HG02973 (cell line): ENCODE data around the gene PAN2.
A peak's percentile ranks its signal among the peaks of the same experiment; 100 is the strongest.

Experiments used
- ATAC-seq: cut with Tn5 transposase; IDR thresholded peaks from one replicate; pipeline ENCODE4 v1.9.1; 2021; ENCODE audit warnings: moderate library complexity; ENCODE audit not compliant: unreplicated experiment

Gene PAN2, protein sequence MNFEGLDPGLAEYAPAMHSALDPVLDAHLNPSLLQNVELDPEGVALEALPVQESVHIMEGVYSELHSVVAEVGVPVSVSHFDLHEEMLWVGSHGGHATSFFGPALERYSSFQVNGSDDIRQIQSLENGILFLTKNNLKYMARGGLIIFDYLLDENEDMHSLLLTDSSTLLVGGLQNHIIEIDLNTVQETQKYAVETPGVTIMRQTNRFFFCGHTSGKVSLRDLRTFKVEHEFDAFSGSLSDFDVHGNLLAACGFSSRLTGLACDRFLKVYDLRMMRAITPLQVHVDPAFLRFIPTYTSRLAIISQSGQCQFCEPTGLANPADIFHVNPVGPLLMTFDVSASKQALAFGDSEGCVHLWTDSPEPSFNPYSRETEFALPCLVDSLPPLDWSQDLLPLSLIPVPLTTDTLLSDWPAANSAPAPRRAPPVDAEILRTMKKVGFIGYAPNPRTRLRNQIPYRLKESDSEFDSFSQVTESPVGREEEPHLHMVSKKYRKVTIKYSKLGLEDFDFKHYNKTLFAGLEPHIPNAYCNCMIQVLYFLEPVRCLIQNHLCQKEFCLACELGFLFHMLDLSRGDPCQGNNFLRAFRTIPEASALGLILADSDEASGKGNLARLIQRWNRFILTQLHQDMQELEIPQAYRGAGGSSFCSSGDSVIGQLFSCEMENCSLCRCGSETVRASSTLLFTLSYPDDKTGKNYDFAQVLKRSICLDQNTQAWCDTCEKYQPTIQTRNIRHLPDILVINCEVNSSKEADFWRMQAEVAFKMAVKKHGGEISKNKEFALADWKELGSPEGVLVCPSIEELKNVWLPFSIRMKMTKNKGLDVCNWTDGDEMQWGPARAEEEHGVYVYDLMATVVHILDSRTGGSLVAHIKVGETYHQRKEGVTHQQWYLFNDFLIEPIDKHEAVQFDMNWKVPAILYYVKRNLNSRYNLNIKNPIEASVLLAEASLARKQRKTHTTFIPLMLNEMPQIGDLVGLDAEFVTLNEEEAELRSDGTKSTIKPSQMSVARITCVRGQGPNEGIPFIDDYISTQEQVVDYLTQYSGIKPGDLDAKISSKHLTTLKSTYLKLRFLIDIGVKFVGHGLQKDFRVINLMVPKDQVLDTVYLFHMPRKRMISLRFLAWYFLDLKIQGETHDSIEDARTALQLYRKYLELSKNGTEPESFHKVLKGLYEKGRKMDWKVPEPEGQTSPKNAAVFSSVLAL

GRCh38 chr12:56333679-56334489, at the start of gene PAN2:
PAN2 (minus strand) TSS chr12:56334000; CDS start chr12:56333094, 906 bp downstream.
- peak; percentile 80 for ATAC-seq

GRCh38 chr12:56382611-56383010, 48.8 kb upstream of the PAN2 start:
- no peak for ATAC-seq

GRCh38 chr12:56377989-56378316, 44.2 kb upstream of the PAN2 start:
- ATAC-seq = no peak

DNA sequence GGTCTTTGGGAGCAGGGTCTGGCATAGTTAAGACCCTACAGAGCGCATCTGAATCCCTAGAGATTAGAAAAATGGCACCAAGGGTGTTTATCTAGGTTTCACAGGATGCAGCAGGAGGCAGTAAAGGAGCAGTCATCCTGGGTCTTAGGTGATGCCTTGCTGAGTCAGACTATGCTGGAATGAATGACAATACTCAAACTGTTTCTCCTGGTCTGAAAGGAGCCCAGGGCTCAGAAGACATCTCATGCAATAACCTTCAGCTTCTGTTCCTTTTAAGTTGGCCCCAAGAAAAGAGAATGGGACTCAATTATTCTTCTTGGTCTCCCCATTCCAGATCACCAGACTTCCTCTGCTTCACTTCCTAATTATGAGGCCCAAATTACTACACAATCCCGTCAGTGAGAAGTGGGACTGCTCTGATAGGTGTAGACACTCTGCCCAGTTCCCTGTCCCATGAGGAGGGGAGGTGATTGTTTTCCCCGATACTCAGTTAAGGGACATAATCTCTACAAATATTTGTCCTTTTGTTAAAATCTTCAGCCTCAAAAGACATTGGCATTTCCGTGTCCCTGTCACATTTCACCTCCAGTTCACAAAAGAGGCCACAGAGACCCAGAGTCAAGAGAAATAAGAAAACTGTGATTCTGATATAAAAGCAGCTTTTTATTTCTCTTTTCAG, 43.6 kb upstream of the PAN2 start:
- no peak for ATAC-seq

- ATAC-seq = peak; percentile 74
These were observed 42.0 kb upstream of the PAN2 start for GRCh38 chr12:56375598-56376434.

GRCh38 chr12:56374726-56375597, 41.2 kb upstream of the PAN2 start:
- ATAC-seq = no peak

- no peak for ATAC-seq
These were observed 39.7 kb upstream of the PAN2 start for GRCh38 chr12:56373515-56373914.

- no peak for ATAC-seq
These were observed 33.1 kb upstream of the PAN2 start for GRCh38 chr12:56366948-56367347.

- no peak for ATAC-seq
These were observed 28.6 kb upstream of the PAN2 start, which contains the start of gene APOF for GRCh38 chr12:56362130-56363059. APOF (minus strand) TSS chr12:56362857; CDS start chr12:56362745, 112 bp downstream.

- no peak for ATAC-seq
These were observed 27.8 kb upstream of the PAN2 start for GRCh38 chr12:56361487-56362129.

GRCh38 chr12:56359851-56360767, 26.3 kb upstream of the PAN2 start, which contains the start of gene STAT2:
STAT2 (minus strand) TSS chr12:56360107; CDS start chr12:56356571, 3,536 bp downstream.
- peak; percentile 88 for ATAC-seq

- no peak for ATAC-seq
These were observed 25.2 kb upstream of the PAN2 start for GRCh38 chr12:56358836-56359532.

- ATAC-seq = no peak
These were observed 17.5 kb upstream of the PAN2 start for GRCh38 chr12:56351325-56351724.

DNA sequence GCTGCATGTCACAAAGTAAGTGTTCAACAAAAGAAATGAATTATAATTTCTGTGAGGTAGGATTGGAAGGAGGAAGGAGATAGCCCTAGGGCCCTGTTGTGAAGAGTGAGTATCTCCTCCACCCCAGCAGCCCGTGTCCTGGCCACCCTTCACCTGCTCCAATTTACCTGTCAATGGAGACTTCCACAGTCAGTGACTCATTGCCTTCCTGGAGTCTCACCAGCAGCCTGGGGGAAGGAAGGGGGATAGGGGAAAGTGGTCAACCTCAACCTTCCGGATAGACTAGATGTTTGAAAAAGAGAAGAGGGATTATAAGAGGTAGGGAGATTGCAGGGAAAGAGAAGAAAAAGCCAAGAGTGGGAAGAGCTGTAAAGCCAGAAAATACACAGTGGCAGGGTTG, 16.9 kb upstream of the PAN2 start:
- no peak for ATAC-seq

GRCh38 chr12:56348776-56349175, 15.0 kb upstream of the PAN2 start:
- ATAC-seq = no peak
